GM23338 (cell line): ENCODE data around the gene DMWD.

Experiments used
- CREB1 ChIP-seq: fragments of 250-450 bp; sonication (Bioruptor Pico); IDR thresholded peaks from 2 replicates; pipeline ENCODE4 v1.5.0; 2020; ENCODE audit warnings: low read depth, mild to moderate bottlenecking, moderate library complexity
- EZH2 ChIP-seq: fragments of 200-600 bp; sonication (generic); IDR thresholded peaks from one replicate; pipeline ENCODE4 v1.8.0; 2017; ENCODE audit warnings: antibody characterized with exemption, mild to moderate bottlenecking, low read depth; ENCODE audit not compliant: unreplicated experiment
- EZH2phosphoT487 ChIP-seq: fragments of 200-600 bp; sonication (generic); IDR thresholded peaks from one replicate; pipeline ENCODE4 v1.8.1; 2018; ENCODE audit warnings: antibody characterized with exemption; ENCODE audit not compliant: unreplicated experiment
- JUNB ChIP-seq: IDR thresholded peaks from one replicate; pipeline ENCODE4 v1.6.1; 2016; ENCODE audit warnings: antibody characterized with exemption; ENCODE audit not compliant: unreplicated experiment
- NANOG ChIP-seq: IDR thresholded peaks from 2 replicates; pipeline ENCODE4 v1.6.1; 2016; ENCODE audit warnings: antibody characterized with exemption, borderline replicate concordance
- POLR2AphosphoS5 ChIP-seq: IDR thresholded peaks from 2 replicates; pipeline ENCODE4 v1.6.1; 2016; ENCODE audit warnings: antibody characterized with exemption, low read depth
- STAT1 ChIP-seq: IDR thresholded peaks from one replicate; pipeline ENCODE4 v1.6.1; 2016; ENCODE audit warnings: antibody characterized with exemption; ENCODE audit not compliant: unreplicated experiment
- ZNF114 ChIP-seq: fragments of 250-450 bp; sonication (Bioruptor Pico); IDR thresholded peaks from 2 replicates; pipeline ENCODE4 v1.5.0; 2020; ENCODE audit warnings: mild to moderate bottlenecking, moderate library complexity
- ZNF331 ChIP-seq: fragments of 250-450 bp; sonication (Bioruptor Pico); IDR thresholded peaks from 2 replicates; pipeline ENCODE4 v1.5.0; 2020; ENCODE audit warnings: low read depth, mild to moderate bottlenecking, moderate library complexity
- TF ChIP-seq, protein P1 (sequence below), 2 experiments: fragments of 200-600 bp in 1 of 2; sonication (generic) in 1 of 2; conservative IDR thresholded peaks; 2 replicates each; pipeline versions ENCODE4 v1.5.1 to v1.6.1; 2016 to 2017; ENCODE audit warnings: antibody characterized with exemption in 2 of 2, low read depth in 2 of 2, mild to moderate bottlenecking in 2 of 2, moderate library complexity in 1 of 2
- TF ChIP-seq, protein P2 (sequence below): IDR thresholded peaks from one replicate; pipeline ENCODE4 v1.6.1; 2018; ENCODE audit warnings: antibody characterized with exemption; ENCODE audit not compliant: unreplicated experiment
- TF ChIP-seq, protein P3 (sequence below): IDR thresholded peaks from 2 replicates; pipeline ENCODE4 v1.6.1; 2016; ENCODE audit warnings: antibody characterized with exemption

DNA sequence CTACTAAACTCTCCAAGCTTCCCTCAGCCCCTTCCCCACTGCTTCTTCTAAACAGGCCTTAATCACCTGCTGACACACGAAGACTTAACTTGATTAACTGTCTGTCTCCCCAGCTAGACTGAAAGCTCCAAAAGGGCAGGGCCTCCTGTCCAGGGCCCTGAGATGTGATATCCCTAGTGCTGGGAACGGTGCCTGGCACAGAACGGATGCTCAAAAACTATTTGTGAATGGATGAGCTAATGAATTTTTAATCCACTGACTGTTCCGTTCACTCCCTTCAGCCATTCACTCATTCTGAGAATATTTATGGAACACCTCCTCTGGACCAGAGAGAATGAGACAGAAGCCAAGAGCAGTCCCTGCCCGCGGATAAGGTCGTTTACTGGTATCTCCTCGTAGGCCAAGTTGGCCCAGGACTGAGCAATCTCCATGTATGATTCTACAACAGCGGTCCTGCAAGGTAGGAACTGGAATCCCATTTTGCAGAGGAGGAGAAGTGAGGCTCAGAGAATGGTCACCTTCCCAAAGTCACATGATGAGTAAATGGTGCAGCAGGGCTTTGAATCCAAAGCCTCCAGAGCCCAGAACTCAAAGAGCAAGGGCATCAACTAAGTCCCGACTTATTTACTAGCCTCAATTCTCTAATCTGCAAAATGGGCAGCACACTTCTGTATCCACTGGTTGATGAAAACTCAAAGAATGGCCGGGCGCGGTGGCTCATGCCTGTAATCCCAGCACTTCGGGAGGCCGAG is 3.4 kb downstream of the DMWD start:
- TF ChIP-seq, protein P1, sequence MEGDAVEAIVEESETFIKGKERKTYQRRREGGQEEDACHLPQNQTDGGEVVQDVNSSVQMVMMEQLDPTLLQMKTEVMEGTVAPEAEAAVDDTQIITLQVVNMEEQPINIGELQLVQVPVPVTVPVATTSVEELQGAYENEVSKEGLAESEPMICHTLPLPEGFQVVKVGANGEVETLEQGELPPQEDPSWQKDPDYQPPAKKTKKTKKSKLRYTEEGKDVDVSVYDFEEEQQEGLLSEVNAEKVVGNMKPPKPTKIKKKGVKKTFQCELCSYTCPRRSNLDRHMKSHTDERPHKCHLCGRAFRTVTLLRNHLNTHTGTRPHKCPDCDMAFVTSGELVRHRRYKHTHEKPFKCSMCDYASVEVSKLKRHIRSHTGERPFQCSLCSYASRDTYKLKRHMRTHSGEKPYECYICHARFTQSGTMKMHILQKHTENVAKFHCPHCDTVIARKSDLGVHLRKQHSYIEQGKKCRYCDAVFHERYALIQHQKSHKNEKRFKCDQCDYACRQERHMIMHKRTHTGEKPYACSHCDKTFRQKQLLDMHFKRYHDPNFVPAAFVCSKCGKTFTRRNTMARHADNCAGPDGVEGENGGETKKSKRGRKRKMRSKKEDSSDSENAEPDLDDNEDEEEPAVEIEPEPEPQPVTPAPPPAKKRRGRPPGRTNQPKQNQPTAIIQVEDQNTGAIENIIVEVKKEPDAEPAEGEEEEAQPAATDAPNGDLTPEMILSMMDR (conservative IDR thresholded peaks at IDR 0.05; ENCODE audit: low read depth in 2 of 2) = no peak
- TF ChIP-seq EZH2phosphoT487 = no peak
- no peak for TF ChIP-seq POLR2AphosphoS5
- TF ChIP-seq, protein P2, sequence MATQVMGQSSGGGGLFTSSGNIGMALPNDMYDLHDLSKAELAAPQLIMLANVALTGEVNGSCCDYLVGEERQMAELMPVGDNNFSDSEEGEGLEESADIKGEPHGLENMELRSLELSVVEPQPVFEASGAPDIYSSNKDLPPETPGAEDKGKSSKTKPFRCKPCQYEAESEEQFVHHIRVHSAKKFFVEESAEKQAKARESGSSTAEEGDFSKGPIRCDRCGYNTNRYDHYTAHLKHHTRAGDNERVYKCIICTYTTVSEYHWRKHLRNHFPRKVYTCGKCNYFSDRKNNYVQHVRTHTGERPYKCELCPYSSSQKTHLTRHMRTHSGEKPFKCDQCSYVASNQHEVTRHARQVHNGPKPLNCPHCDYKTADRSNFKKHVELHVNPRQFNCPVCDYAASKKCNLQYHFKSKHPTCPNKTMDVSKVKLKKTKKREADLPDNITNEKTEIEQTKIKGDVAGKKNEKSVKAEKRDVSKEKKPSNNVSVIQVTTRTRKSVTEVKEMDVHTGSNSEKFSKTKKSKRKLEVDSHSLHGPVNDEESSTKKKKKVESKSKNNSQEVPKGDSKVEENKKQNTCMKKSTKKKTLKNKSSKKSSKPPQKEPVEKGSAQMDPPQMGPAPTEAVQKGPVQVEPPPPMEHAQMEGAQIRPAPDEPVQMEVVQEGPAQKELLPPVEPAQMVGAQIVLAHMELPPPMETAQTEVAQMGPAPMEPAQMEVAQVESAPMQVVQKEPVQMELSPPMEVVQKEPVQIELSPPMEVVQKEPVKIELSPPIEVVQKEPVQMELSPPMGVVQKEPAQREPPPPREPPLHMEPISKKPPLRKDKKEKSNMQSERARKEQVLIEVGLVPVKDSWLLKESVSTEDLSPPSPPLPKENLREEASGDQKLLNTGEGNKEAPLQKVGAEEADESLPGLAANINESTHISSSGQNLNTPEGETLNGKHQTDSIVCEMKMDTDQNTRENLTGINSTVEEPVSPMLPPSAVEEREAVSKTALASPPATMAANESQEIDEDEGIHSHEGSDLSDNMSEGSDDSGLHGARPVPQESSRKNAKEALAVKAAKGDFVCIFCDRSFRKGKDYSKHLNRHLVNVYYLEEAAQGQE = no peak
- TF ChIP-seq NANOG = no peak
- TF ChIP-seq EZH2 = no peak
- TF ChIP-seq JUNB = no peak
- no peak for TF ChIP-seq CREB1 (CRISPR knock-in tag)
- no peak for TF ChIP-seq STAT1
- TF ChIP-seq, protein P3, sequence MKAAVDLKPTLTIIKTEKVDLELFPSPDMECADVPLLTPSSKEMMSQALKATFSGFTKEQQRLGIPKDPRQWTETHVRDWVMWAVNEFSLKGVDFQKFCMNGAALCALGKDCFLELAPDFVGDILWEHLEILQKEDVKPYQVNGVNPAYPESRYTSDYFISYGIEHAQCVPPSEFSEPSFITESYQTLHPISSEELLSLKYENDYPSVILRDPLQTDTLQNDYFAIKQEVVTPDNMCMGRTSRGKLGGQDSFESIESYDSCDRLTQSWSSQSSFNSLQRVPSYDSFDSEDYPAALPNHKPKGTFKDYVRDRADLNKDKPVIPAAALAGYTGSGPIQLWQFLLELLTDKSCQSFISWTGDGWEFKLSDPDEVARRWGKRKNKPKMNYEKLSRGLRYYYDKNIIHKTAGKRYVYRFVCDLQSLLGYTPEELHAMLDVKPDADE = no peak
- TF ChIP-seq ZNF331 = no peak
- no peak for TF ChIP-seq ZNF114 (CRISPR knock-in tag)
